Activated CD4-positive, CD25-positive, alpha-beta regulatory T cell treated with anti-CD3 and anti-CD28 coated beads, Interleukin-2, amount 50 U/mL, for 24 hours (primary cell): ENCODE data around the gene EPHA8.

Source experiments
- ATAC-seq, 2 donors: fragments of 150-1000 bp; cut with Tn5 transposase; one replicate each; pipeline ENCODE4 v1.10.0; 2021; ENCODE audit warnings: mild to moderate bottlenecking in 1 of 2, moderate library complexity in 1 of 2

EPHA8 gene

DNA sequence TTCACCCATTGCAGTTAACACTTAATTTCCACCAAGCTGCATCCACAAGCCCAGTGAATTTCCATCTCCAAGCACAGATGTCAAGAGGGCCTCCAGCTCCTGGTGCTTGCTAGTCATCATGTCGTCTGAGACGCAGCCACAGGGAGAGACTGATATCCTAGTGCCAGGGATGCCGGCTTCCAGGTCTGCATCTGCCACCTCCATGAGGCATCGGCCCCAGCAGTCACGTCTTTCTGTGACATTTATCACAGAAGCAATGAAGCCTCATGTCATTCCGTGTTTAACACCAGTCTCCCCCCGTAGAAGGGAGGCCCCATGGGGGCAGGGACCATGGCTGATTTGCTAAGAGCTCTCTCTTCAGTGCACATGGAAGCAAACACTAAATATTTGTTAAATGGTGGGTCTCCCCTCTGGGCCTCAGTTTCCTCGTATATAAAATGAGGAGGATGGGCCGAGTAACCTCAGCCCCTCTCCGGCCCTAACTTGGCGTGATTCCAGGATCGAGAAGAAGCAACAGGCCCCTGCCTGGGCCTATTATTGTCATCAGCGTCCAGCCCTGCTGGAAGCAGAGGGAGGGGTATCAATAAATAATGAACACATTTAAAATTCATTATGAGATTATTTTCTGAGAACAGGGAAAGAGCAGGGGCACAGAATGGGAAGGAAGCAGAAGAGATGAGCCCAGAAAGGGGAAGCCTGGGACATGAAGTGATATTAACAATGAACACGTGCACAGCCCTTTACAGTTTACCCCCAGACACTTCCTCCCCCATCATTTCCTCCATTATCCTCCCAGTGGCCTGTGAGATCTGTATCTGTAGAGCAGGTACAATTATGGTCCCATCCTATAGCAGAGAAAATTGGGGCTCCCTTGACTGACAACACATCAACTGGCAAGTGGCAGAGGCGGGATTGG is 88.9 kb downstream of the EPHA8 start:
- no peak for ATAC-seq

DNA sequence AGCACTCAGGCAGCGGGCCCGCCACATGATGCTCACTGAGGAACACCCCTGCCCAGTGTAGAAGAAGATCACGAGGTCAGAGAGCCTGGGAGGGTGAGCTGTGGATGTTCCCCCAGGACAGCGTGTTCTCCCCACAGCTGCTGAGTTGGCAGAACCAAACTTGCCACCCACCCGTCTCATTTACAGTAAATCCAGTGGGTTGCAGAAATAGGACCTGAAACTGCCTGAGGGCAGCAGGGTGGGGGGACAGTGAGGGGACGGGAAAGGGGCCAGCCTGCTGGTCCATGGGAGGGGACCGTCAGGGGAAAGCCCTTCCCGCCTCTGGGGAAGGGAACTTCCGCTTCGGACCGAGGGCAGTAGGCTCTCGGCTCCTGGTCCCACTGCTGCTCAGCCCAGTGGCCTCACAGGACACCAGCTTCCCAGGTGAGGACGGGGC is 89.6 kb downstream of the EPHA8 start, which contains the start of gene C1QB:
TSS of gene C1QB (plus strand) at position 356 of the 436 bp plus-strand sequence. CDS start 6,227 bp downstream, outside the sequence.
- no peak for ATAC-seq
